Effector CD8-positive, alpha-beta T cell (primary cell): Measurements from ENCODE around the gene LRP1.

Experiments used
- DNase-seq: peaks from one replicate; lab custom pipeline; 2025; lab: John Stamatoyannopoulos, UW

The LRP1 gene

GRCh38 chr12:57254506-57255280 is 126.4 kb downstream of the LRP1 start:
- DNase-seq = no peak

- no peak for DNase-seq
Observed at GRCh38 chr12:57255916-57256315, 127.6 kb downstream of the LRP1 start.

- no peak for DNase-seq
Observed at GRCh38 chr12:57258977-57259970, 131.0 kb downstream of the LRP1 start.

- DNase-seq = no peak
Observed at GRCh38 chr12:57260366-57260765, 132.1 kb downstream of the LRP1 start.

- no peak for DNase-seq
Observed at GRCh38 chr12:57261428-57261865, 133.2 kb downstream of the LRP1 start.

GRCh38 chr12:57262126-57262822 is 134.0 kb downstream of the LRP1 start:
- no peak for DNase-seq
